H1 (cell line): ENCODE data around the gene SLC41A2. TPM values are rescaled to one million over a fixed set of nuclear protein-coding genes. Genes with fewer than 3 reads are reported as not detected.

Source experiments
- CTCF ChIA-PET: fragments of 300-600 bp; sonication (Branson Sonifier 250); formaldehyde crosslinking; loops from one replicate; lab custom pipeline; 2021; ENCODE audit not compliant: partially characterized antibody; lab: Charles Lee
- POLR2A ChIA-PET: fragments of 300-600 bp; sonication (Branson Sonifier 250); formaldehyde crosslinking; loops from one replicate; lab custom pipeline; 2021; ENCODE audit warnings: inconsistent platforms; ENCODE audit not compliant: partially characterized antibody; lab: Charles Lee
- DNase-seq, 2 experiments: peaks; one replicate each; pipeline versions ENCODE4 v3.0.0 to v3.0.0-alpha.2; 2010 to 2022; ENCODE audit warnings: low spot score in 2 of 2, low read depth in 1 of 2, mixed read lengths in 1 of 2
- FAIRE-seq: peaks from 2 replicates; lab custom pipeline; 2011; peaks lifted over from hg19 to GRCh38; lab: Jason Lieb, UNC
- H2AFZ ChIP-seq: 2 replicates; pipeline ENCODE4 v1.8.1; 2012; ENCODE audit warnings: low read length, inconsistent platforms
- H2AK5ac ChIP-seq: 2 replicates; pipeline ENCODE4 v1.6.1; 2013; ENCODE audit warnings: low read depth, low read length
- H2BK120ac ChIP-seq: replicated peaks from 2 replicates; pipeline ENCODE3; 2013; ENCODE audit warnings: low read depth, low read length, inconsistent platforms
- H2BK12ac ChIP-seq: 2 replicates; pipeline ENCODE4 v1.6.1; 2013; ENCODE audit warnings: low read depth, low read length
- H2BK15ac ChIP-seq: 2 replicates; pipeline ENCODE4 v1.6.1; 2013; ENCODE audit warnings: low read length
- H2BK20ac ChIP-seq: 2 replicates; pipeline ENCODE4 v1.6.1; 2013; ENCODE audit warnings: low read length
- H2BK5ac ChIP-seq: 2 replicates; pipeline ENCODE4 v1.6.1; 2013; ENCODE audit warnings: low read depth, low read length
- H3K14ac ChIP-seq: 2 replicates; pipeline ENCODE4 v1.6.1; 2013; ENCODE audit warnings: inconsistent platforms; ENCODE audit not compliant: insufficient read length
- H3K18ac ChIP-seq: 2 replicates; pipeline ENCODE4 v1.6.1; 2013; ENCODE audit warnings: low read length; ENCODE audit errors: extremely low read depth
- H3K23ac ChIP-seq: 2 replicates; pipeline ENCODE4 v1.6.1; 2013; ENCODE audit warnings: inconsistent platforms; ENCODE audit not compliant: insufficient read length
- H3K23me2 ChIP-seq: 2 replicates; pipeline ENCODE4 v1.6.1; 2013; ENCODE audit warnings: low read depth, low read length
- H3K27ac ChIP-seq: 2 replicates; pipeline ENCODE4 v1.6.1; 2011; ENCODE audit warnings: low read depth, low read length, inconsistent platforms
- H3K27me3 ChIP-seq, 4 experiments: replicated peaks in 1 of 4; 1 replicate in 1 of 4; 2 replicates in 3 of 4; pipeline versions ENCODE4 v1.6.1 to v1.8.1; 2011 to 2013; ENCODE audit warnings: low read length in 3 of 4, mild to moderate bottlenecking in 3 of 4, inconsistent platforms in 2 of 4, mixed read lengths in 2 of 4, moderate library complexity in 1 of 4; ENCODE audit not compliant: control insufficient read depth in 3 of 4, insufficient read depth in 3 of 4; ENCODE audit errors: extremely low read depth in 1 of 4
- H3K36me3 ChIP-seq, 4 experiments: 2 replicates each; pipeline versions ENCODE4 v1.6.1 to v1.8.1; 2011 to 2013; ENCODE audit warnings: mild to moderate bottlenecking in 4 of 4, low read length in 3 of 4, moderate library complexity in 2 of 4, control low read depth in 1 of 4, inconsistent platforms in 1 of 4; ENCODE audit not compliant: insufficient read depth in 4 of 4, control insufficient read depth in 2 of 4
- H3K4ac ChIP-seq: replicated peaks from 2 replicates; pipeline ENCODE3; 2013; ENCODE audit warnings: low read length, low read depth, mixed read lengths, inconsistent platforms; ENCODE audit not compliant: insufficient read length
- H3K4me1 ChIP-seq, 4 experiments: replicated peaks in 1 of 4; 1 replicate in 1 of 4; 2 replicates in 3 of 4; pipeline versions ENCODE4 v1.6.1 to v1.8.1; 2011 to 2013; ENCODE audit warnings: low read length in 3 of 4, inconsistent platforms in 2 of 4, mixed read lengths in 1 of 4; ENCODE audit not compliant: insufficient read depth in 4 of 4, control insufficient read depth in 3 of 4
- H3K4me2 ChIP-seq, 2 experiments: 2 replicates each; pipeline versions ENCODE4 v1.6.1 to v1.8.1; 2011 to 2013; ENCODE audit warnings: low read depth in 2 of 2, low read length in 2 of 2, control low read depth in 1 of 2, inconsistent platforms in 1 of 2, mild to moderate bottlenecking in 1 of 2; ENCODE audit not compliant: insufficient read depth in 1 of 2
- H3K4me3 ChIP-seq, 4 experiments: fragments of 200-600, 300-600 bp in 1 of 4; sonication (generic), shearing (Covaris generic), sonication (Bioruptor Twin) in 1 of 4; 2 replicates each; pipeline versions ENCODE4 v1.5.1 to v1.8.1; 2011 to 2016; ENCODE audit warnings: low read length in 4 of 4, low read depth in 3 of 4, control low read depth in 2 of 4, inconsistent platforms in 2 of 4, mild to moderate bottlenecking in 2 of 4, mixed read lengths in 1 of 4, moderate library complexity in 1 of 4; ENCODE audit not compliant: insufficient read depth in 2 of 4; ENCODE audit errors: extremely low read depth in 1 of 4
- H3K56ac ChIP-seq: replicated peaks from 2 replicates; pipeline ENCODE3; 2013; ENCODE audit warnings: low read depth, mild to moderate bottlenecking, mixed read lengths, low read length, inconsistent platforms; ENCODE audit not compliant: insufficient read length
- H3K79me1 ChIP-seq: 2 replicates; pipeline ENCODE4 v1.6.1; 2013; ENCODE audit warnings: low read depth, low read length, control low read depth
- H3K79me2 ChIP-seq, 2 experiments: 2 replicates each; pipeline versions ENCODE4 v1.6.1 to v1.8.1; 2012 to 2013; ENCODE audit warnings: low read length in 2 of 2, mild to moderate bottlenecking in 2 of 2, inconsistent platforms in 1 of 2; ENCODE audit not compliant: insufficient read depth in 2 of 2, control insufficient read depth in 1 of 2
- H3K9ac ChIP-seq, 4 experiments: replicated peaks in 1 of 4; 1 replicate in 1 of 4; 2 replicates in 3 of 4; pipeline versions ENCODE4 v1.6.1 to v1.8.1; 2011 to 2013; ENCODE audit warnings: low read depth in 3 of 4, low read length in 3 of 4, control low read depth in 2 of 4, mild to moderate bottlenecking in 2 of 4, moderate library complexity in 2 of 4, inconsistent platforms in 1 of 4; ENCODE audit errors: extremely low read depth in 1 of 4
- H3K9me3 ChIP-seq, 2 experiments: 2 replicates each; pipeline versions ENCODE4 v1.6.1 to v1.8.1; 2012 to 2013; ENCODE audit warnings: mild to moderate bottlenecking in 2 of 2, moderate library complexity in 2 of 2, control low read depth in 1 of 2, inconsistent platforms in 1 of 2, low read depth in 1 of 2, low read length in 1 of 2, mixed read lengths in 1 of 2; ENCODE audit not compliant: insufficient read depth in 2 of 2
- H4K20me1 ChIP-seq, 2 experiments: replicated peaks in 1 of 2; 2 replicates each; pipeline versions ENCODE3 to v1.8.1; 2011 to 2013; ENCODE audit warnings: inconsistent platforms in 2 of 2, low read length in 2 of 2, mild to moderate bottlenecking in 1 of 2; ENCODE audit not compliant: insufficient read depth in 2 of 2, control insufficient read depth in 1 of 2
- H4K5ac ChIP-seq: 2 replicates; pipeline ENCODE4 v1.6.1; 2013; ENCODE audit warnings: low read length, low read depth, mixed read lengths, inconsistent platforms; ENCODE audit not compliant: insufficient read length
- H4K8ac ChIP-seq: 2 replicates; pipeline ENCODE4 v1.8.0; 2013; ENCODE audit warnings: mild to moderate bottlenecking, moderate library complexity, low read length, inconsistent platforms; ENCODE audit not compliant: insufficient read depth; ENCODE audit errors: extremely low read depth
- H4K91ac ChIP-seq: replicated peaks from 2 replicates; pipeline ENCODE3; 2013; ENCODE audit warnings: low read length, mixed read lengths, inconsistent platforms; ENCODE audit not compliant: insufficient read length
- CHD2 ChIP-seq: IDR thresholded peaks from 2 replicates; pipeline ENCODE4 v1.6.1; 2012; ENCODE audit warnings: low read length, improper control_type of control experiment
- GTF2F1 ChIP-seq: IDR thresholded peaks from 2 replicates; pipeline ENCODE4 v1.6.1; 2012; ENCODE audit warnings: low read depth, low read length, improper control_type of control experiment, borderline replicate concordance
- KDM4A ChIP-seq: IDR thresholded peaks from one replicate; pipeline ENCODE4 v1.7.1; 2012; ENCODE audit warnings: low read depth, mild to moderate bottlenecking, moderate library complexity, low read length, inconsistent platforms; ENCODE audit not compliant: severe bottlenecking
- NANOG ChIP-seq: IDR thresholded peaks from 2 replicates; pipeline ENCODE4 v1.6.1; 2011; ENCODE audit warnings: low read length, low read depth, mild to moderate bottlenecking, inconsistent platforms; ENCODE audit not compliant: insufficient read depth, poor library complexity, severe bottlenecking
- POU5F1 ChIP-seq: IDR thresholded peaks from 2 replicates; pipeline ENCODE4 v1.6.1; 2011; ENCODE audit warnings: low read depth, mild to moderate bottlenecking, low read length, moderate library complexity
- RFX5 ChIP-seq: IDR thresholded peaks from 2 replicates; pipeline ENCODE4 v1.6.1; 2011; ENCODE audit warnings: low read depth, low read length, improper control_type of control experiment, borderline replicate concordance
- SIN3A ChIP-seq, 2 experiments: IDR thresholded peaks in 1 of 2; conservative IDR thresholded peaks in 1 of 2; 2 replicates each; pipeline ENCODE4 v1.6.1; 2011 to 2012; ENCODE audit warnings: low read length in 2 of 2, improper control_type of control experiment in 1 of 2, low read depth in 1 of 2, mild to moderate bottlenecking in 1 of 2
- SP1 ChIP-seq: IDR thresholded peaks from 2 replicates; pipeline ENCODE4 v1.6.1; 2011; ENCODE audit warnings: low read depth, low read length
- TBP ChIP-seq: IDR thresholded peaks from 2 replicates; pipeline ENCODE4 v1.6.1; 2011; ENCODE audit warnings: low read depth, low read length, improper control_type of control experiment
- ZNF274 ChIP-seq: IDR thresholded peaks from 2 replicates; pipeline ENCODE4 v1.7.0; 2012; ENCODE audit warnings: low read length, borderline replicate concordance; ENCODE audit errors: extremely low read depth
- WGBS, 2 experiments: shearing (Covaris generic) in 1 of 2; methylation state at CpG; one replicate each; pipeline versions ENCODE4 v1.1.6 to v1.1.7; 2013 to 2015; ENCODE audit warnings: low lambda C conversion rate in 2 of 2, mixed read lengths in 2 of 2, inconsistent platforms in 1 of 2, low coverage in 1 of 2, missing lambda C conversion rate in 1 of 2; ENCODE audit not compliant: insufficient replicate concordance in 2 of 2, insufficient coverage in 1 of 2, insufficient read length in 1 of 2; ENCODE audit errors: extremely low coverage in 1 of 2, missing lambda C conversion rate in 1 of 2; 5-methylcytosine and 5-hydroxymethylcytosine counted together
- polyA plus RNA-seq, 7 experiments: library from polyadenylated mRNA; depleted of rRNA in 3 of 7; stranded (reverse) in 5 of 7; unstranded in 2 of 7; fragments of >200 nt in 5 of 7; fragments of 200-250 nt in 2 of 7; gene quantifications; 1 replicate in 5 of 7; 2 replicates in 1 of 7; 4 replicates in 1 of 7; pipeline versions ENCODE4 v1.2.1 to v1.2.3, GENCODE V29; 2011 to 2013; ENCODE audit warnings: missing spikeins in 2 of 7, mixed read lengths in 2 of 7
- total RNA-seq: library from RNA; stranded (reverse); fragmentation: NEBNext Ultra II Directional; extraction: Animal tissue kit (Norgen Biotek cat#: 25700); gene quantifications from 2 replicates; pipeline ENCODE4 v1.2.1, GENCODE V29; 2021
- TF ChIP-seq, protein P1 (sequence below): IDR thresholded peaks from 2 replicates; pipeline ENCODE4 v1.6.1; 2012; ENCODE audit warnings: low read length, inconsistent platforms
- TF ChIP-seq, protein P2 (sequence below): IDR thresholded peaks from 2 replicates; pipeline ENCODE4 v1.6.1; 2011; ENCODE audit warnings: low read depth, mild to moderate bottlenecking, low read length; ENCODE audit not compliant: insufficient read depth

The SLC41A2 gene
- total and polyA plus RNA-seq, 2 of the 8 experiments (the other 6 are each of a cell fraction or from before 2014, with no cell fraction given): 0.79 to 3.0 TPM

- H2BK20ac ChIP-seq: no peak overlapping the region
- no peaks in the 10 kb centered on the region for H3K23me2 ChIP-seq
- H3K4me1 ChIP-seq: no peaks in the 10 kb centered on the region
- no peak overlapping the region for H2BK5ac ChIP-seq
- H2AFZ ChIP-seq: no peak overlapping the region
- H3K4me2 ChIP-seq: no peak overlapping the region
- H3K4me3 ChIP-seq: no peak overlapping the region
- no peaks in the 10 kb centered on the region for H3K79me2 ChIP-seq
- no peak overlapping the region for H4K5ac ChIP-seq
- CTCF ChIA-PET: interaction anchor here (0.6 kb wide), 1 partner anchor 694 kb away, joined by 3 read pairs; the partner anchor contains the start of gene TXNRD1
- H3K27me3 ChIP-seq: no peaks in the 10 kb centered on the region
- H2BK12ac ChIP-seq: no peak overlapping the region
- no peak overlapping the region for H3K23ac ChIP-seq
- POLR2A ChIA-PET: no interaction called here
- no peaks in the 10 kb centered on the region for H3K9me3 ChIP-seq
- WGBS, 2 experiments: 80% methylated on average over 2 of the region's 2 CpGs; no CpG with 5 or more reads in 1 of the 2 experiments
- no peak overlapping the region for H4K91ac ChIP-seq
- no peak overlapping the region for H3K4ac ChIP-seq
- no peak overlapping the region for H3K9ac ChIP-seq
- no peak overlapping the region for H3K14ac ChIP-seq
- no peaks in the 10 kb centered on the region for H3K79me1 ChIP-seq
- no peak overlapping the region for H2AK5ac ChIP-seq
- H3K56ac ChIP-seq: no peak overlapping the region
- no peak for DNase-seq
- H2BK15ac ChIP-seq: no peak overlapping the region
- no peak overlapping the region for H2BK120ac ChIP-seq
- H3K36me3 ChIP-seq: no peaks in the 10 kb centered on the region; a peak in 1 of 8 replicates
- FAIRE-seq: no peak
- H3K18ac ChIP-seq: no peak overlapping the region
- no peaks in the 10 kb centered on the region for H4K20me1 ChIP-seq
- H4K8ac ChIP-seq: no peak overlapping the region
- H3K27ac ChIP-seq: no peak overlapping the region
- no peak for TF ChIP-seq NANOG
- no peak for TF ChIP-seq TBP
- TF ChIP-seq CHD2: no peak
- TF ChIP-seq, protein P1, sequence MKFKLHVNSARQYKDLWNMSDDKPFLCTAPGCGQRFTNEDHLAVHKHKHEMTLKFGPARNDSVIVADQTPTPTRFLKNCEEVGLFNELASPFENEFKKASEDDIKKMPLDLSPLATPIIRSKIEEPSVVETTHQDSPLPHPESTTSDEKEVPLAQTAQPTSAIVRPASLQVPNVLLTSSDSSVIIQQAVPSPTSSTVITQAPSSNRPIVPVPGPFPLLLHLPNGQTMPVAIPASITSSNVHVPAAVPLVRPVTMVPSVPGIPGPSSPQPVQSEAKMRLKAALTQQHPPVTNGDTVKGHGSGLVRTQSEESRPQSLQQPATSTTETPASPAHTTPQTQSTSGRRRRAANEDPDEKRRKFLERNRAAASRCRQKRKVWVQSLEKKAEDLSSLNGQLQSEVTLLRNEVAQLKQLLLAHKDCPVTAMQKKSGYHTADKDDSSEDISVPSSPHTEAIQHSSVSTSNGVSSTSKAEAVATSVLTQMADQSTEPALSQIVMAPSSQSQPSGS: no peak
- TF ChIP-seq KDM4A: no peak
- no peak for TF ChIP-seq SIN3A (conservative IDR thresholded peaks at IDR 0.05 in 1 of 2, IDR thresholded peaks at IDR 0.05 in 1 of 2; ENCODE audit: low read depth in 1 of 2, low read length in 2 of 2)
- no peak for TF ChIP-seq ZNF274
- TF ChIP-seq RFX5: no peak
- TF ChIP-seq SP1: no peak
- TF ChIP-seq, protein P2, sequence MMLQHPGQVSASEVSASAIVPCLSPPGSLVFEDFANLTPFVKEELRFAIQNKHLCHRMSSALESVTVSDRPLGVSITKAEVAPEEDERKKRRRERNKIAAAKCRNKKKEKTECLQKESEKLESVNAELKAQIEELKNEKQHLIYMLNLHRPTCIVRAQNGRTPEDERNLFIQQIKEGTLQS: no peak
- no peak for TF ChIP-seq GTF2F1
- no peak for TF ChIP-seq POU5F1
These were observed 48.3 kb downstream of the SLC41A2 start for GRCh38 chr12:104909761-104910160.
